ENCODE data around the gene ARID4B. TPM values are rescaled to one million over a fixed set of nuclear protein-coding genes. Genes with fewer than 3 reads are reported as not detected.

The ARID4B gene
- total and polyA plus RNA-seq, 2 of the 13 experiments (the other 11 are each of a cell fraction or from before 2014, with no cell fraction given) = 9.7 to 24.6 TPM

DNA sequence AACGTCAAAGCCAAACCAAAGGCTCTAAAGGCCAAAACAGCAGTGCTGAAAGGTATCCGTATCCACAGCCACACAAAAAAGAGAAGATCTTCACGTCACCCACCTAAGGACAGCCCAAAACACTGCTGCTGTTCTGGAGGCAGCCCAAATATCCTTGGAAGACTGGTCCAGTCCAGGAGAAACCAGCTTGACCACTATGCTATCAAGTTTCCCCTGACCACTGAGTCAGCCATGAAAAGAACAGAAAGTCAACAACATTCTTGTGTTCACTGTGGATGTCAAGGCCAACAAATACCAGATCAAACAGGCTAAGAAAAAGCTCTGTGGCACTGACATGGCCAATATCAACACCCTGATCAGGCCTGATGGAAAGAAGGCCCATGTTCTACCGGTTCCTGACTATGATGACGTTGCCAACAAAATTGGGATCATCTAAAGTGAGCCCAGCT, 32.1 kb downstream of the ARID4B start (continued):
- TF ChIP-seq ZNF484 (CRISPR knock-in tag; IDR thresholded peaks at IDR 0.05; ENCODE audit: borderline replicate concordance, low read depth) = no peak
- TF ChIP-seq ZNF30 (CRISPR knock-in tag; IDR thresholded peaks at IDR 0.05) = no peak
- TF ChIP-seq ZNF205 (CRISPR knock-in tag; IDR thresholded peaks at IDR 0.05) = no peak
- TF ChIP-seq, protein P1, sequence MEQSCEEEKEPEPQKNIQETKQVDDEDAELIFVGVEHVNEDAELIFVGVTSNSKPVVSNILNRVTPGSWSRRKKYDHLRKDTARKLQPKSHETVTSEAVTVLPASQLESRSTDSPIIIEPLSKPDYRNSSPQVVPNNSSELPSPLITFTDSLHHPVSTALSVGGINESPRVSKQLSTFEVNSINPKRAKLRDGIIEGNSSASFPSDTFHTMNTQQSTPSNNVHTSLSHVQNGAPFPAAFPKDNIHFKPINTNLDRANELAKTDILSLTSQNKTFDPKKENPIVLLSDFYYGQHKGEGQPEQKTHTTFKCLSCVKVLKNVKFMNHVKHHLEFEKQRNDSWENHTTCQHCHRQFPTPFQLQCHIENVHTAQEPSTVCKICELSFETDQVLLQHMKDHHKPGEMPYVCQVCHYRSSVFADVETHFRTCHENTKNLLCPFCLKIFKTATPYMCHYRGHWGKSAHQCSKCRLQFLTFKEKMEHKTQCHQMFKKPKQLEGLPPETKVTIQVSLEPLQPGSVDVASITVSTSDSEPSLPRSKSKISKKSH (CRISPR knock-in tag; IDR thresholded peaks at IDR 0.05; ENCODE audit: borderline replicate concordance) = no peak
- TF ChIP-seq, protein P2, sequence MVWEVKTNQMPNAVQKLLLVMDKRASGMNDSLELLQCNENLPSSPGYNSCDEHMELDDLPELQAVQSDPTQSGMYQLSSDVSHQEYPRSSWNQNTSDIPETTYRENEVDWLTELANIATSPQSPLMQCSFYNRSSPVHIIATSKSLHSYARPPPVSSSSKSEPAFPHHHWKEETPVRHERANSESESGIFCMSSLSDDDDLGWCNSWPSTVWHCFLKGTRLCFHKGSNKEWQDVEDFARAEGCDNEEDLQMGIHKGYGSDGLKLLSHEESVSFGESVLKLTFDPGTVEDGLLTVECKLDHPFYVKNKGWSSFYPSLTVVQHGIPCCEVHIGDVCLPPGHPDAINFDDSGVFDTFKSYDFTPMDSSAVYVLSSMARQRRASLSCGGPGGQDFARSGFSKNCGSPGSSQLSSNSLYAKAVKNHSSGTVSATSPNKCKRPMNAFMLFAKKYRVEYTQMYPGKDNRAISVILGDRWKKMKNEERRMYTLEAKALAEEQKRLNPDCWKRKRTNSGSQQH (CRISPR knock-in tag; IDR thresholded peaks at IDR 0.05; ENCODE audit: low read depth) = 0 out of 2 replicates have a peak, but pooled peaks have one; percentile 46
- peak in 1 of 2 experiments; percentile 40; a peak in 1 of 4 replicates for TF ChIP-seq KLF16 (CRISPR knock-in tag; IDR thresholded peaks at IDR 0.05)
- TF ChIP-seq SMARCC2 (IDR thresholded peaks at IDR 0.05) = no peak
- no peak for TF ChIP-seq ZNF562 (CRISPR knock-in tag; IDR thresholded peaks at IDR 0.05; ENCODE audit: borderline replicate concordance)
- no peak for TF ChIP-seq ZBTB8A (CRISPR knock-in tag; IDR thresholded peaks at IDR 0.05; ENCODE audit: borderline replicate concordance, low read depth)
- TF ChIP-seq MLLT10 (CRISPR knock-in tag; IDR thresholded peaks at IDR 0.05) = no peak
- TF ChIP-seq FOXK1 (CRISPR knock-in tag; IDR thresholded peaks at IDR 0.05; ENCODE audit: borderline replicate concordance, low read depth) = peak; percentile 90; the same call in 1 of the 2 replicates
- TF ChIP-seq, protein P3, sequence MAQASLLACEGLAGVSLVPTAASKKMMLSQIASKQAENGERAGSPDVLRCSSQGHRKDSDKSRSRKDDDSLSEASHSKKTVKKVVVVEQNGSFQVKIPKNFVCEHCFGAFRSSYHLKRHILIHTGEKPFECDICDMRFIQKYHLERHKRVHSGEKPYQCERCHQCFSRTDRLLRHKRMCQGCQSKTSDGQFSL (CRISPR knock-in tag; IDR thresholded peaks at IDR 0.05) = no peak
- TF ChIP-seq, protein P4, sequence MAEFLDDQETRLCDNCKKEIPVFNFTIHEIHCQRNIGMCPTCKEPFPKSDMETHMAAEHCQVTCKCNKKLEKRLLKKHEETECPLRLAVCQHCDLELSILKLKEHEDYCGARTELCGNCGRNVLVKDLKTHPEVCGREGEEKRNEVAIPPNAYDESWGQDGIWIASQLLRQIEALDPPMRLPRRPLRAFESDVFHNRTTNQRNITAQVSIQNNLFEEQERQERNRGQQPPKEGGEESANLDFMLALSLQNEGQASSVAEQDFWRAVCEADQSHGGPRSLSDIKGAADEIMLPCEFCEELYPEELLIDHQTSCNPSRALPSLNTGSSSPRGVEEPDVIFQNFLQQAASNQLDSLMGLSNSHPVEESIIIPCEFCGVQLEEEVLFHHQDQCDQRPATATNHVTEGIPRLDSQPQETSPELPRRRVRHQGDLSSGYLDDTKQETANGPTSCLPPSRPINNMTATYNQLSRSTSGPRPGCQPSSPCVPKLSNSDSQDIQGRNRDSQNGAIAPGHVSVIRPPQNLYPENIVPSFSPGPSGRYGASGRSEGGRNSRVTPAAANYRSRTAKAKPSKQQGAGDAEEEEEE (CRISPR knock-in tag; IDR thresholded peaks at IDR 0.05; ENCODE audit: borderline replicate concordance) = no peak
- no peak for TF ChIP-seq ATF7 (IDR thresholded peaks at IDR 0.05)
- TF ChIP-seq ATF7 (CRISPR knock-in tag; IDR thresholded peaks at IDR 0.05) = no peak; the same call in 1 of the 2 replicates
- TF ChIP-seq ZNF891 (CRISPR knock-in tag; IDR thresholded peaks at IDR 0.05) = no peak
- TF ChIP-seq PHF8 (CRISPR knock-in tag; IDR thresholded peaks at IDR 0.05) = no peak; the same call in 1 of the 2 replicates
- peak; percentile 47 for TF ChIP-seq CBX1 (IDR thresholded peaks at IDR 0.05; ENCODE audit: low read depth)
- TF ChIP-seq, protein P5, sequence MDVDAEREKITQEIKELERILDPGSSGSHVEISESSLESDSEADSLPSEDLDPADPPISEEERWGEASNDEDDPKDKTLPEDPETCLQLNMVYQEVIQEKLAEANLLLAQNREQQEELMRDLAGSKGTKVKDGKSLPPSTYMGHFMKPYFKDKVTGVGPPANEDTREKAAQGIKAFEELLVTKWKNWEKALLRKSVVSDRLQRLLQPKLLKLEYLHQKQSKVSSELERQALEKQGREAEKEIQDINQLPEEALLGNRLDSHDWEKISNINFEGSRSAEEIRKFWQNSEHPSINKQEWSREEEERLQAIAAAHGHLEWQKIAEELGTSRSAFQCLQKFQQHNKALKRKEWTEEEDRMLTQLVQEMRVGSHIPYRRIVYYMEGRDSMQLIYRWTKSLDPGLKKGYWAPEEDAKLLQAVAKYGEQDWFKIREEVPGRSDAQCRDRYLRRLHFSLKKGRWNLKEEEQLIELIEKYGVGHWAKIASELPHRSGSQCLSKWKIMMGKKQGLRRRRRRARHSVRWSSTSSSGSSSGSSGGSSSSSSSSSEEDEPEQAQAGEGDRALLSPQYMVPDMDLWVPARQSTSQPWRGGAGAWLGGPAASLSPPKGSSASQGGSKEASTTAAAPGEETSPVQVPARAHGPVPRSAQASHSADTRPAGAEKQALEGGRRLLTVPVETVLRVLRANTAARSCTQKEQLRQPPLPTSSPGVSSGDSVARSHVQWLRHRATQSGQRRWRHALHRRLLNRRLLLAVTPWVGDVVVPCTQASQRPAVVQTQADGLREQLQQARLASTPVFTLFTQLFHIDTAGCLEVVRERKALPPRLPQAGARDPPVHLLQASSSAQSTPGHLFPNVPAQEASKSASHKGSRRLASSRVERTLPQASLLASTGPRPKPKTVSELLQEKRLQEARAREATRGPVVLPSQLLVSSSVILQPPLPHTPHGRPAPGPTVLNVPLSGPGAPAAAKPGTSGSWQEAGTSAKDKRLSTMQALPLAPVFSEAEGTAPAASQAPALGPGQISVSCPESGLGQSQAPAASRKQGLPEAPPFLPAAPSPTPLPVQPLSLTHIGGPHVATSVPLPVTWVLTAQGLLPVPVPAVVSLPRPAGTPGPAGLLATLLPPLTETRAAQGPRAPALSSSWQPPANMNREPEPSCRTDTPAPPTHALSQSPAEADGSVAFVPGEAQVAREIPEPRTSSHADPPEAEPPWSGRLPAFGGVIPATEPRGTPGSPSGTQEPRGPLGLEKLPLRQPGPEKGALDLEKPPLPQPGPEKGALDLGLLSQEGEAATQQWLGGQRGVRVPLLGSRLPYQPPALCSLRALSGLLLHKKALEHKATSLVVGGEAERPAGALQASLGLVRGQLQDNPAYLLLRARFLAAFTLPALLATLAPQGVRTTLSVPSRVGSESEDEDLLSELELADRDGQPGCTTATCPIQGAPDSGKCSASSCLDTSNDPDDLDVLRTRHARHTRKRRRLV (CRISPR knock-in tag; IDR thresholded peaks at IDR 0.05) = no peak

Measured in HepG2 (cell line).